Right ventricle myocardium inferior (tissue), 1 donor: ENCODE measurements around the gene COL6A1. TPM values are rescaled to one million over a fixed set of nuclear protein-coding genes. Genes with fewer than 3 reads are reported as not detected.
"Not testable (repeated sequence)": the region's sequence is repeated elsewhere in the genome, so short reads cannot be mapped to it uniquely, and the experiment has no call there.

Experiments used
- ATAC-seq: fragments of 200-7000 bp; cut with Tn5 transposase; one replicate; pipeline ENCODE4 v1.9.1; 2020; ENCODE audit warnings: mild to moderate bottlenecking, moderate library complexity
- DNase-seq: peaks from one replicate; pipeline ENCODE4 v3.0.0; 2021; ENCODE audit errors: missing footprints
- intact Hi-C: fragments of 100-400 bp; cut with DNase I; formaldehyde crosslinking; loops from one replicate; pipeline ENCODE4 v1.11.0; 2022
- total RNA-seq: library from RNA; stranded (reverse); fragmentation: NEBNext Ultra II Directional; extraction: Animal tissue kit (Norgen Biotek cat#: 25700); gene quantifications from one replicate; pipeline ENCODE4 v1.2.1, GENCODE V29; 2021
- donor health status: DM: no; HTN: yes; CAD: no; lungs with severe emphysema.

COL6A1 gene
- total RNA-seq, 1 donor from 2014 or later: 228 TPM

DNA sequence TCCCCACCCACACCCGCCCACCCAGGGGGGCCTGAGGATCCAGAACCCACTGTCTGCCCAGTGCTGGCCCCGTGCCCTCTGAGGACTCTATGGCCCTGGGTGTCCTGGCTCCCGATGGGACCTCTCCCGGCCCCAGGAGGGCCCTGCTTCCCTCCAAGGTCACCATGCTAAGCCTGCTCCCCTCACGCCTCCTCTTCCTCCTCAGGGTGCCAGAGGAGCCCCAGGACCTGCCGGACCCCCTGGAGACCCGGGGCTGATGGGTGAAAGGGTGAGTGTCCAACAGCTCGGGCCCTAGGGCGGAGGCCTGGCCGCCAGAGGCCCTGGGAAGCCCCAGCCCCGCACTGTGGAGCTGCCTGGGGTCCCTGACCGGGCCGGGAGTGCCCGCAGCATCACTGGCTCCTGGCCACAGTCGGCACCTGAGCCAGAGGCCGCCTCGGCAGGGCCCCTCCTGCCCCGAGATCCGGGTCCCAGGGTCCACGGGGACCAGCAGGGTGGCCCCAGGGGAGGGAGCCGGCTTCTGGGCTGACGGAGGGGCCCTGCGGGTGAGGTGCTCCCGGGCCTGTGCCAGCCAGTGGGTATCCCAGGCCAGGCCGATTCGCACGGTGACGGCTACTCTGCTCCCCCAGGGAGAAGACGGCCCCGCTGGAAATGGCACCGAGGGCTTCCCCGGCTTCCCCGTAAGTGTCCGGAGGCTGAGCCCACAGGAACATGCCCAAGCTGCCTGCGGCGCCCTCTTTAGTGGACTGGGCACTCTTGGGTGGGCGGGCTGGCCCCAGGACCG lies 16.1 kb downstream of the COL6A1 start:
- DNase-seq (peak; percentile 31), ATAC-seq (no peak)
- intact Hi-C loops: no loop called here

DNA sequence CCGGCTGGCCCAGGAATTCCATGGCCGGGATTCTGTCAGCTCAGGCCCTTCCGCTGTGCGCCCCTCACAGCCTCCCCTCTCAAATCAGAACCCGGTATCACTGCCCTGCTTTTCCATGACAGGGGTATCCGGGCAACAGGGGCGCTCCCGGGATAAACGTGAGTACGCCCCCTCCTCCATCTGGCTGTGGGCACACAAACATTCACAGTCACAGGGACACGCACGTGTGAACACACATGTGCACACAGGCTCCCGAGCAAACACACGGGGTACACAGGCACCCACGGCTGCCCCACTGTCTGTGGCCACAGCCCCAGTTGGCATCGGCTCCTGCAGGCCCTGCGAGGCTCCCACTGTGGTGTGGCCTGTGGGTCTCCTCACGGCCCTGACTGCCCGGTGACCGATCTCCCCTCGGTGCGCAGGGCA lies 16.7 kb downstream of the COL6A1 start:
- DNase-seq (peak; percentile 57), ATAC-seq (no peak)
- intact Hi-C loops: no loop called here

DNA sequence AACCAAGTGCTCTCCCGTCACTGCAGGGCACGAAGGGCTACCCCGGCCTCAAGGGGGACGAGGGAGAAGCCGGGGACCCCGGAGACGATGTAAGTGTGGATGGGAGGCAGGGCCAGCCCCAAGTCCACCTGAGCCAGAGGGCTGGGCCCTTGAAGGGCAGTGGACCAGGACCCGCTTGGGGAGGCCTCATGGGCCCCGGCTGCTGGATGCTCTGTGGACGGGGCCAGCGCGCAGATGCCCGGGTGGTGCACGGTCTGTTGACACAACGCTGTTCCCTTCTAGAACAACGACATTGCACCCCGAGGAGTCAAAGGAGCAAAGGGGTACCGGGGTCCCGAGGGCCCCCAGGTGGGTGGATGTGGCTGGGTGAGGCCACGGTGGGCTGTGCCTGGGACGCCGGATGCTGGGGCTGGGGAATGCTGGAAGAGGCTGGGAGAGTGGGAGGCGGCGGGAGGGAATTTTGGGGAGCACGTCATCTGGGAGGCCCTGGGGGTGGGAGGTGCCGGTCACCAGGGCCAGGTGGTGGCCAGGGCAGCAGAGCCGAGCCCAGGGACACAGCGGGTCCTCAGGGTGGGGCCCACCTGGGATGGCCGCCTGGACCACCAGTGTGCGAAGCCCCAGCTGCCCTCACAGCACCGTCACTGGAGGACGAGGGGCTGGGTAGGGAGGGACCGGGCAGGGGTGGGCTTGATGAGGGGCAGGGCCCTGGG lies 17.5 kb downstream of the COL6A1 start:
- intact Hi-C loops: no loop called here
- DNase-seq (no peak), ATAC-seq (no peak)

DNA sequence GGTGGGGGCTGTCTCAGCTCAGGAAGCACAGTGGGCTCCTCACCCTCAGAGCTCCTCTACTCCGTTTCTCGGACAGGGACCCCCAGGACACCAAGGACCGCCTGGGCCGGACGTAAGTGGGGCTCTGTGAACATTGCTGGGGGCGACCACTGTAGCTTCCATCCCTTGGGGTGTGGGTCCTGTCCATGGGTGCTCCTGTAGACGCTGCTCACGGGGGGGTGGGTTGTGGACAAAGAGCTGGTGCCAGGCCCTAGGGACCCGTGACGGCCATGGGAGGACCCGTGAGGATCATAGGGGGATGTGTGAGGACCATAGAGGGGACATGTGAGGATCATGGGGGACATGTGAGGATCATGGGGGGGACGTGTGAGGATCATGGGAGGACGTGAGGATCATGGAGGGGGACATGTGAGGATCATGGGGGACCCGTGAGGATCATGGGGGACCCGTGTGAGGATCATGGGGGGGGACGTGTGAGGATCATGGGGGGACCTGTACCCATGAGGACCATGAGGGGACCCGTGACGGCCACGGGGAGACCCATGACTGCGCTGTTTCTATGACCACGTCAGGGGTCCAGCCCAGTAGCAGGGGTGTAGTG lies 18.1 kb downstream of the COL6A1 start:
- no peak for ATAC-seq
- no peak for DNase-seq
- intact Hi-C loops: no loop called here

DNA sequence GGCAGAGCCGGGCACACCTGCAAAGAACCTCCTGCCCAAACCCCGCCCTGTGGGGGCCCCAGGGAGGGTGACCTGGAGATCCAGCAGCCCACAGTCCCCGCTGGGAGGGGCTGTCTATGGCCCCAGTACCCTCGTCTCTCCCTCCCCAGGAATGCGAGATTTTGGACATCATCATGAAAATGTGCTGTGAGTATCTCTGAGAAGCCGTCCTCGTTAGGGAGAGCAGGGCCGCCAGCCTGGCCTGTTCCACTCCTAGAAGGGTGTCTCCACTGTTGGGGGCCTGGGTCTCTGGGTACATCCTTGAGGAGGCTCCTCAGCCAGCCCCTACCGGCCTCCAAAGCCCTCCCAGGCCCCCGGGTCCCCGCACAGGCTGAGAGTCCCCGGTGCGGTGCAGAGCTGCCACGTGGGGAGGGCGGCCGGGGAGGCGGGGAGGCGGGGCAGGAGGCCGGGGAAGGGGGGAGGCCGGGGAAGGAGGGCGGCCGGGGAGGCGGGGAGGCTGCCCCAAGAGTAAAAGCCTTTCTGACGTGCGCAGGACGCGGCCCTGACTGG lies 18.7 kb downstream of the COL6A1 start:
- no peak for DNase-seq
- no peak for ATAC-seq
- intact Hi-C loops: no loop called here

DNA sequence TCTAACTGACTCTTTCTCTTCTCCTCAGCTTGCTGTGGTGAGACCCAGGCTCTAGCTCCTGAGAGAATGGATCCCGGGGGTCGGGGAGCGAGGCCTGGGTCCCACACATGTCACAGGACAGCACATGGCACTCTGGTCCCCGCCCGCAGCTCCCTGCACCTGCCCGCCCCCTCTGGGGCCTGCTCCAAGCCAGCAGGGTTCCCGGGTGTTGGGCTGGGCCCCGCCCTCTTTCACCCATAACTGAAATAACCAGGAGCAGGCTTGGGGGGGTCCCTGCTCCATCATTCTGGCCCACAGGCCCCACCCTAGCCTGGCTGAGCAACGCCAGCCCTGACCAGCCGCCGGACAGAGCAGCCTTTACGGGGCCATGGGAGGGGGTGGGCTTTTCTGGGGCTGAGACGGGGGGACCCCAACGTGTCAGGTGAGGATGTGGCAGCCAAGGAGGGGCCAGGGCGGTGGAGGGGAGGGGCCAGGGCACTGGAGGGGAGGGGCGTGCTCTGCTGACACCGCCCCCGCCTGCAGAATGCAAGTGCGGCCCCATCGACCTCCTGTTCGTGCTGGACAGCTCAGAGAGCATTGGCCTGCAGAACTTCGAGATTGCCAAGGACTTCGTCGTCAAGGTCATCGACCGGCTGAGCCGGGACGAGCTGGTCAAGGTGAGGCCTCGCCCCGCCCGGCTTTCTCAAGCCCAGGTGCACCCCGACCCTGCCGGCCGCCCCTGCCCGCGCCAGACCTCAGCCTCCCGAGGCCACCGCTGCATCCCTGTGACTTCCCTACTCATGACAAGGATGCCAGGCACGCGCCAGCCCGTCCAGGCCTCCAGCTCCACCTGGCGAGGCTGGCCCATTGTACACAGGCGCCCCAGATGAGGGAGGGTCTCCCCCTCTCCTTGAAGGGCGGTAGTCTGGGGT lies 19.4 kb downstream of the COL6A1 start:
- ATAC-seq: peak; percentile 15
- intact Hi-C loops: no loop called here
- peak; percentile 70 for DNase-seq

DNA sequence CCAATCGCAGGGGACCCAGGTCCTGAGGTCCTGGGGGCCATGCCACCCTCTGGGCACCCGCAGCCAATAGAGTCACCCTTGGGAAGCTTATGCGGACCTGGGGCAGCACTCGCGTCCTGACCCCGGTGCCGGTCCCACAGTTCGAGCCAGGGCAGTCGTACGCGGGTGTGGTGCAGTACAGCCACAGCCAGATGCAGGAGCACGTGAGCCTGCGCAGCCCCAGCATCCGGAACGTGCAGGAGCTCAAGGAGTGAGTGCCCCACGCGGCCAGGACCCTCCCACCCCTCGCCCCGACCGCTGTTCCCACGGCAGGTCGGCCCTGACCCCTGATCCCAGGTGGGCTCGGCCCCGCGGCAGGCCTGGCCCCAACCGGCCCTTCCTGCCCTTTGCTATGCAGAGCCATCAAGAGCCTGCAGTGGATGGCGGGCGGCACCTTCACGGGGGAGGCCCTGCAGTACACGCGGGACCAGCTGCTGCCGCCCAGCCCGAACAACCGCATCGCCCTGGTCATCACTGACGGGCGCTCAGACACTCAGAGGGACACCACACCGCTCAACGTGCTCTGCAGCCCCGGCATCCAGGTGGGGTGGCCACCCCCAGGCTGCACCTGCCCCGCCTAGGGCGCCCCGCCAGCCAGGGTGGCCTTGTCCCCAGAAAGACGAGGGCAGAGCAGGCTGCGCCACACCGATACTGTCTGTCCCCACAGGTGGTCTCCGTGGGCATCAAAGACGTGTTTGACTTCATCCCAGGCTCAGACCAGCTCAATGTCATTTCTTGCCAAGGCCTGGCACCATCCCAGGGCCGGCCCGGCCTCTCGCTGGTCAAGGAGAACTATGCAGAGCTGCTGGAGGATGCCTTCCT lies 20.5 kb downstream of the COL6A1 start:
- no peak for ATAC-seq

DNA sequence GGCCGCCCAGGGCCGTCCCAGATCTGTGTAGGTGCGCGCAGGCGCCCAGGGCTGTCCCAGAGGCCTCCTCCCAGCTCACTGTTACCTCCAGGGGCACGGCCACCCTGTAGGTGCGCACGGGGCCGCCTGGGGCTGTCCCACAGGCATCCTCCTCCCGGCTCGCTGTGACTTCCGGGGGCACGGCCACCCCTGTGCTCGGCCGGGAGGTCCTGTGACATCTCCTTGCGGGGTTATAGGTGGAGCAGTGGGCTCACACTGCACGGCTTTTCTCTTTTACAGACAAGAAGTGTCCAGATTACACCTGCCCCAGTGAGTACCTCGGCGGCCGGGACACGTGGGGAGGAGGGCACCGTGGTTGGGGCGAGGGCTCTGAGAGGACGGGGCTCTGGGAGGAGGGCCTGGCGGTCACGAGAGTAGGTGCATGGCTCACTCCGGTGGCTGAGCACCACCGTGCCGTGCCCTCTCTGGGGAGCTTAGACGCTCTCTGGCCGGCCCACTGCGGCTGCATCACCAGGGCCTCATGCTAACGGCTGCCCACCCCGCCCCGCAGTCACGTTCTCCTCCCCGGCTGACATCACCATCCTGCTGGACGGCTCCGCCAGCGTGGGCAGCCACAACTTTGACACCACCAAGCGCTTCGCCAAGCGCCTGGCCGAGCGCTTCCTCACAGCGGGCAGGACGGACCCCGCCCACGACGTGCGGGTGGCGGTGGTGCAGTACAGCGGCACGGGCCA lies 21.4 kb downstream of the COL6A1 start:
- ATAC-seq: no peak

More for the DNA sequence above, 20.5 kb downstream of the COL6A1 start:
- no peak for DNase-seq
- intact Hi-C loops: no loop called here

DNA sequence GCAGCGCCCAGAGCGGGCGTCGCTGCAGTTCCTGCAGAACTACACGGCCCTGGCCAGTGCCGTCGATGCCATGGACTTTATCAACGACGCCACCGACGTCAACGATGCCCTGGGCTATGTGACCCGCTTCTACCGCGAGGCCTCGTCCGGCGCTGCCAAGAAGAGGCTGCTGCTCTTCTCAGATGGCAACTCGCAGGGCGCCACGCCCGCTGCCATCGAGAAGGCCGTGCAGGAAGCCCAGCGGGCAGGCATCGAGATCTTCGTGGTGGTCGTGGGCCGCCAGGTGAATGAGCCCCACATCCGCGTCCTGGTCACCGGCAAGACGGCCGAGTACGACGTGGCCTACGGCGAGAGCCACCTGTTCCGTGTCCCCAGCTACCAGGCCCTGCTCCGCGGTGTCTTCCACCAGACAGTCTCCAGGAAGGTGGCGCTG lies 22.0 kb downstream of the COL6A1 start:
- intact Hi-C loops: no loop called here
- DNase-seq: peak; percentile 69
- no peak for ATAC-seq

More for the DNA sequence above, 21.4 kb downstream of the COL6A1 start:
- no peak for DNase-seq
- intact Hi-C loops: no loop called here

DNA sequence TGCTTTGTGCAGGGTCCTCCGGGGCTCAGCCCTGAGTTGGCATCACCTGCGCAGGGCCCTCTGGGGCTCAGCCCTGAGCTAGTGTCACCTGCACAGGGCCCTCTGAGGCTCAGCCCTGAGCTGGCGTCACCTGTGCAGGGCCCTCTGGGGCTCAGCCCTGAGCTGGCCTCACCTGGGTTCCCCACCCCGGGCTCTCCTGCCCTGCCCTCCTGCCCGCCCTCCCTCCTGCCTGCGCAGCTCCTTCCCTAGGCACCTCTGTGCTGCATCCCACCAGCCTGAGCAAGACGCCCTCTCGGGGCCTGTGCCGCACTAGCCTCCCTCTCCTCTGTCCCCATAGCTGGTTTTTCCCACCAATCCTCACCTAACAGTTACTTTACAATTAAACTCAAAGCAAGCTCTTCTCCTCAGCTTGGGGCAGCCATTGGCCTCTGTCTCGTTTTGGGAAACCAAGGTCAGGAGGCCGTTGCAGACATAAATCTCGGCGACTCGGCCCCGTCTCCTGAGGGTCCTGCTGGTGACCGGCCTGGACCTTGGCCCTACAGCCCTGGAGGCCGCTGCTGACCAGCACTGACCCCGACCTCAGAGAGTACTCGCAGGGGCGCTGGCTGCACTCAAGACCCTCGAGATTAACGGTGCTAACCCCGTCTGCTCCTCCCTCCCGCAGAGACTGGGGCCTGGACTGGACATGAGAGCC lies 22.7 kb downstream of the COL6A1 start:
- no peak for DNase-seq
- intact Hi-C loops: no loop called here
- ATAC-seq: no peak

DNA sequence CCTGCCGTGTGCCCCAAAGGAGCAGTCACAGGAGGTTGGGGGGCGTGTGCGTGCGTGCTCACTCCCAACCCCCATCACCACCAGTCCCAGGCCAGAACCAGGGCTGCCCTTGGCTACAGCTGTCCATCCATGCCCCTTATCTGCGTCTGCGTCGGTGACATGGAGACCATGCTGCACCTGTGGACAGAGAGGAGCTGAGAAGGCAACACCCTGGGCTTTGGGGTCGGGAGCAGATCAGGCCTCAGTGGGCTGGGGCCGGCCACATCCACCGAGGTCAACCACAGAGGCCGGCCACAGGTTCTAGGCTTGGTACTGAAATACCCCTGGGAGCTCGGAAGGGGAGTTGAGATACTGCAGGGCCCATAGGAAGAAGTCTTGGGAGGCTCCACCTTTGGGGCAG lies 23.5 kb downstream of the COL6A1 start:
- DNase-seq (no peak), ATAC-seq (no peak)
- intact Hi-C loops: no loop called here

DNA sequence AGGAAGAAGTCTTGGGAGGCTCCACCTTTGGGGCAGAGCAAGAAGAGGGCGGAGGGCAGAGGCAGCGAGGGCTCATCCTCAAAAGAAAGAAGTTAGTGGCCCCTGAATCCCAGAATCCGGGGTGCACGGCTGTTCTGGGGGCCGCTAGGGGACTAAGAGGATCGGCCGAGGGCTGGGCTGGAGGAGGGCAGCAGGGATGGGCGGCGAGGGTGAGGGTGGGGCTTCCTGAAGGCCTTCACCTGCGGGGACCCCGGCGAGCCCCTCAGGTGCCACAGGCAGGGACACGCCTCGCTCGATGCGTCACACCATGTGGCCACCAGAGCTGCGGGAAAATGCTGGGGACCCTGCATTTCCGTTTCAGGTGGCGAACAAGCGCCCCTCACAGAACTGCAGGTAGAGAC lies 23.9 kb downstream of the COL6A1 start:
- ATAC-seq (no peak), DNase-seq (no peak)
- intact Hi-C loops: no loop called here

DNA sequence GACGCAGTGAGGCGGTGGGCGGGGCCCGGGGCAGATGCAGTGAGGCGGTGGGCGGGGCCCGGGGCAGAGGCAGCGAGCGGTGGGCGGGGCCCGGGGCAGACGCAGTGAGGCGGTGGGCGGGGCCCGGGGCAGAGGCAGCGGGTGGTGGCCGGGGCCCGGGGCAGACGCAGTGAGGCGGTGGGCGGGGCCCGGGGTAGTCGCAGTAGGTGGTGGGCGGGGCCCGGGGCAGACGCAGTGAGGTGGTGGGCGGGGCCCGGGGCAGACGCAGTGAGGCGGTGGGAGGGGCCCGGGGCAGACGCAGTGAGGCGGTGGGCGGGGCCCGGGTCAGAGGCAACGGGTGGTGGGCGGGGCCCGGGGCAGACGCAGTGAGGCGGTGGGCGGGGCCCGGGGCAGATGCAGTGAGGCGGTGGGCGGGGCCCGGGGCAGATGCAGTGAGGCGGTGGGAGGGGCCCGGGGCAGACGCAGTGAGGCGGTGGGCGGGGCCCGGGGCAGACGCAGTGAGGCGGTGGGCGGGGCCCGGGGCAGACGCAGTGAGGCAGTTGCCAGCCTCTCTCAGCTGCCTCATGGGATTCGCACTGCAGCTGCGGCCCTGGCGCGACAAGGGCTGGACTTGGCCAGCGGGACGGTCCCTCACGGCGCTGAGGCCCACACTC lies 24.4 kb downstream of the COL6A1 start:
- intact Hi-C loops, DNase-seq, ATAC-seq: not testable (repeated sequence)

DNA sequence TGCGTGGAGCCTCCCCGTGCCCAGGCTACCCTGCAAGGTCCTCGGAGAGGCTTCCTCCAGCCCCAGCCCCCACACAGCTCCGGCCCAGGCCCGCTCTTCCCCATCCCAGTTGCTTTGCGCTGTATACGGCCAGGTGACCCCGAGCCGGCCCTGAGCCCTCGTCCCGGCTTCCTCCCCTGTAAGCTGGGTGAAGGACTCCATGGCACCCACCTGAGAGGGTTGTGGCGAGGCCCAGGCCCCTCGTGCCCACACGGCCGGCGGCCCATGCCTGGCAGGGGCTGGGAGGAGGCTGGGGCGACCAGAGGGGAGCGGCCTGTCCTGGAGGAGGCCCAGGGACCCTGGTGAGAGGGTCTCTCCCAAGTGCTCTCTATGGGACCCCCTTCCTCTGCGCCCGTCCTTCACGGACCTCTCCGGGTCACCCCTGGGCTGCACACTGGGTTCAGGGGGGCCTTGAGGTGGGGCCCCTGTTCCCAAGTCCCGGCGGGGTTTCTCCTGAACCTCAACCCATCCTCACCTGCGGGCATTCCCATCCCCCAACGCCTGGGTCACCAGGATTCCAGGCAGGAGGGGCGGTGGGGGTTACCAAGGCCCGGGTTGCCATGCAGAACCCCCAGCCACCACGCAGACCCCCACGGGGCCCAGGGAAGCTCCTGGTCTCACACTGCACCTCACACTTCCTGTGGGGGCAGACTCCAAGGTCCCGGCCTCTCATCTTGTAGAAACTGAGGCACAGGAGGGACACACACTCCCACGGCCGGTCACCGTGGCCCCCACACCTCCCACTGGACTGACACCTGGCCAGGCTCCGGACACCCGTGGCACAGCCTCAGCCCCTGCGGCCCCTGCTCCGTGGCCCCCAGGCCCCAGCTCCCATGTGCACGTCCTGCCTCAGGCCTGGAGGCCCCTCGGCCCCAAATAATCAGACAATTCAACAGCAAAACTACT lies 25.2 kb downstream of the COL6A1 start:
- no peak for DNase-seq
- intact Hi-C loops: no loop called here

DNA sequence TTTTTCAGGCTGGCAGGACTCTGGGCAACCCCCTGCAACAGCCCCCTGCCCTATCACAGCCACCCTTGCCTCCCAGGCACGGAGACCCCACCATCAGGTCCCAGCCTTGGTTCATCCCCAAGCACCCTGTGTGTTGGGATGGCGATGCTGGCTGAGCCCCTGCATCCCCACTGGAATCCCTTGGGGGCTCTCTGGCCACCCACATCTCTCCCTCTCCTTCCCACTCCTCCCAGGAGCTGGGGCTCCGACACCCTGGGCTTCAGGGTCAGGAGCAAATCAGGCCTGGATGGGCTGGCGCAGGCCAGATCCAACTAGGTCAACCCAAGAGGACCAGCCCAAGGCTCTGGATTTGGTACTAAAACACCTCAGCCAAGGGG lies 25.9 kb downstream of the COL6A1 start:
- intact Hi-C loops: no loop called here
- no peak for ATAC-seq
- DNase-seq: no peak

More for the DNA sequence above, 25.2 kb downstream of the COL6A1 start:
- ATAC-seq: peak; percentile 2
